ENCODE data around the gene IGF2BP3.

IGF2BP3 gene

GRCh38 chr7:23268746-23269145 lies 201.5 kb downstream of the IGF2BP3 start:
- Histone ChIP-seq H3K4me3 (IDR thresholded peaks at IDR 0.05; ENCODE audit: insufficient read depth, low read depth, low read length) (no peak overlapping the region), H3K4me2 (no peak overlapping the region), H3K4me1 (ENCODE audit: low read depth, poor library complexity, severe bottlenecking) (peaks cover 10% of the 10 kb centered on the region), H3K9ac (no peak overlapping the region), H3K79me2 (ENCODE audit: insufficient read depth, low read depth) (peaks cover 1% of the 10 kb centered on the region; the same call in 1 of the 2 replicates), H3K36me3 (ENCODE audit: insufficient read depth) (no peaks in the 10 kb centered on the region), H3K27ac (no peak overlapping the region), H4K20me1 (ENCODE audit: insufficient read depth) (no peaks in the 10 kb centered on the region), H3K27me3 (ENCODE audit: insufficient read depth, low read depth) (no peaks in the 10 kb centered on the region), H2AFZ (ENCODE audit: low read depth) (no peak overlapping the region)
- no peak for TF ChIP-seq CTCF (conservative IDR thresholded peaks at IDR 0.05; ENCODE audit: low read depth, low read length)

- Histone ChIP-seq H3K27ac (no peak overlapping the region), H3K4me2 (no peak overlapping the region), H3K4me3 (IDR thresholded peaks at IDR 0.05; ENCODE audit: insufficient read depth, low read depth, low read length) (no peak overlapping the region), H3K36me3 (ENCODE audit: insufficient read depth) (no peaks in the 10 kb centered on the region), H3K4me1 (ENCODE audit: low read depth, poor library complexity, severe bottlenecking) (peaks cover 6% of the 10 kb centered on the region), H3K9ac (no peak overlapping the region), H2AFZ (ENCODE audit: low read depth) (no peak overlapping the region), H3K27me3 (ENCODE audit: insufficient read depth, low read depth) (no peaks in the 10 kb centered on the region), H4K20me1 (ENCODE audit: insufficient read depth) (no peaks in the 10 kb centered on the region), H3K79me2 (ENCODE audit: insufficient read depth, low read depth) (no peaks in the 10 kb centered on the region)
- TF ChIP-seq CTCF (conservative IDR thresholded peaks at IDR 0.05; ENCODE audit: low read depth, low read length): no peak
Measured at GRCh38 chr7:23268167-23268566, 202.1 kb downstream of the IGF2BP3 start.

DNA sequence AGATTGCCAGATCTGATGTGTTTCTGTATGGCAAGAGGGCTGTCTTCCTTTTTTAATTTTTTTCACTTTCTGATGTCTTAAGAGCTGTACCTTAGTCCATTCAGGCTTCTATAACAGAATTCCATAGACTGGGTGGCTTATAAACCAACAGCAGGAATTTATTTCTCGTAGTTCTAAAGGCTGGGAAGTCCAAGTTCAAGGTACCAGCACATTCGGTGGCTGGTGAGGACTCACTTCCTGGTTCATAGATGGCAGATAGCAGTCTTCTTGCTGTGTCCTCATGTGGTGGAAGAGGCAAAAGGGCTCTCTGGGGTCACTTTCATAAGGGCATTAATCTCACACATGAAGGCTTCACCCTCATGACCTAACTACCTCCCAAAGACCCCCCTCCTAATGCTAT lies 202.9 kb downstream of the IGF2BP3 start:
- no peak overlapping the region for H2AFZ ChIP-seq (ENCODE audit: low read depth)
- no peak overlapping the region for H3K27ac ChIP-seq

GRCh38 chr7:23266918-23267317 lies 203.4 kb downstream of the IGF2BP3 start:
- no peak for TF ChIP-seq CTCF (conservative IDR thresholded peaks at IDR 0.05; ENCODE audit: low read depth, low read length)
- Histone ChIP-seq H3K4me3 (IDR thresholded peaks at IDR 0.05; ENCODE audit: insufficient read depth, low read depth, low read length) (no peak overlapping the region), H3K4me2 (no peak overlapping the region), H4K20me1 (ENCODE audit: insufficient read depth) (no peaks in the 10 kb centered on the region), H3K27ac (no peak overlapping the region), H2AFZ (ENCODE audit: low read depth) (no peak overlapping the region), H3K4me1 (ENCODE audit: low read depth, poor library complexity, severe bottlenecking) (peaks cover 5% of the 10 kb centered on the region), H3K79me2 (ENCODE audit: insufficient read depth, low read depth) (no peaks in the 10 kb centered on the region), H3K36me3 (ENCODE audit: insufficient read depth) (no peaks in the 10 kb centered on the region), H3K27me3 (ENCODE audit: insufficient read depth, low read depth) (no peaks in the 10 kb centered on the region), H3K9ac (no peak overlapping the region)

More for the DNA sequence above, 202.9 kb downstream of the IGF2BP3 start:
- Histone ChIP-seq H3K79me2 (ENCODE audit: insufficient read depth, low read depth) (no peaks in the 10 kb centered on the region), H3K4me2 (no peak overlapping the region), H3K4me3 (IDR thresholded peaks at IDR 0.05; ENCODE audit: insufficient read depth, low read depth, low read length) (no peak overlapping the region), H3K27me3 (ENCODE audit: insufficient read depth, low read depth) (no peaks in the 10 kb centered on the region), H3K36me3 (ENCODE audit: insufficient read depth) (no peaks in the 10 kb centered on the region), H4K20me1 (ENCODE audit: insufficient read depth) (no peaks in the 10 kb centered on the region), H3K9ac (no peak overlapping the region), H3K4me1 (ENCODE audit: low read depth, poor library complexity, severe bottlenecking) (peaks cover under 1% of the 10 kb centered on the region)
- no peak for TF ChIP-seq CTCF (conservative IDR thresholded peaks at IDR 0.05; ENCODE audit: low read depth, low read length)

Measured in KMS-11 (cell line).